NCI-H2107 treated with DMSO at 0.1 percent for 48 hours (cell line): ENCODE results near the gene GDA.

Experiments
- DNase-seq: peaks from one replicate; lab custom pipeline; 2025; ENCODE audit not compliant: unreplicated experiment; lab: John Stamatoyannopoulos, UW

GDA gene

DNA sequence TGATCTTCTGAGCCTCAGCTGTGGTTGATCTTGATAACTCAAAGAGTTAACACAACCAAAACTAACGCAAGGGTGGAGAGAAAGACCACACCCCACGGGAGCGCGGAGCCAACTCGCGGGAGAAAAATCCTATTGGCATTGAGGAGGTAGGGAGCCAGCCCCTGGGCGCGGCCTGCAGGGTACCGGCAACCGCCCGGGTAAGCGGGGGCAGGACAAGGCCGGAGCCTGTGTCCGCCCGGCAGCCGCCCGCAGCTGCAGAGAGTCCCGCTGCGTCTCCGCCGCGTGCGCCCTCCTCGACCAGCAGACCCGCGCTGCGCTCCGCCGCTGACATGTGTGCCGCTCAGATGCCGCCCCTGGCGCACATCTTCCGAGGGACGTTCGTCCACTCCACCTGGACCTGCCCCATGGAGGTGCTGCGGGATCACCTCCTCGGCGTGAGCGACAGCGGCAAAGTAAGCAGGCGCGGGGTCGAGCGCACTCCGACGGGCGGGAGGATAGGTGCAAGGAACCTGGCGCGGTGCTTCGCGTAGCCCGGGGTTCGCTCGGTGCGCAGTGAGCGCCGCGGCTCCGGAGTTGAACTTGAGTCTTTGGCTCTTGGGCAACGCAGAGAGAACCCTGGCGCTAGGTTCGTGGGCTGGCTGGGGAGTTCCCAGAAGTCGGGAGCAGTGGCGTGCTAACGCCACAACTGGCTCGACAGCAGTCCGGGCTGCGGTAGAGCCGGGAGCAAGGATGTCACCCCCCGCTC is at the start of gene GDA:
TSS of gene GDA (plus strand) at position 210 of the 745 bp plus-strand sequence. CDS start at position 330, 120 bp downstream.
- no peak for DNase-seq

DNA sequence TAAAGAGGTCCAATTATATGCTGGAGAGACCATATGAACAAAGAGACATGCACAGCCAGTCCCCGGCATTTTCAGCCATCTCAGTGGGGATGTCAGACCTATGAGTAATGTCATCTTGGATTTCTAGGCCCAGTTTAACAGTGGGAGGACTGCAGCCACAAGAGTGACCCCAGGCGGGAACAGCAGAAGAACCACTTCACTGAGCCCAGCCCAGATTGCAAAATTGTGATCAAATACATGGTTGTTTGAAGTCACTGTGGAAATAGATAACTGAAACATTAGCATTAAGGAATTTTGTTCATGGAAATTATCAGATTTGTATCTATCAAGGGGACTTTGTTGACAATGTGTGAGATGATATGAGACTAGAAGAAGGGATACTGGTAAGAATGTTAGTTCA is 46.7 kb upstream of the GDA start:
- no peak for DNase-seq

DNA sequence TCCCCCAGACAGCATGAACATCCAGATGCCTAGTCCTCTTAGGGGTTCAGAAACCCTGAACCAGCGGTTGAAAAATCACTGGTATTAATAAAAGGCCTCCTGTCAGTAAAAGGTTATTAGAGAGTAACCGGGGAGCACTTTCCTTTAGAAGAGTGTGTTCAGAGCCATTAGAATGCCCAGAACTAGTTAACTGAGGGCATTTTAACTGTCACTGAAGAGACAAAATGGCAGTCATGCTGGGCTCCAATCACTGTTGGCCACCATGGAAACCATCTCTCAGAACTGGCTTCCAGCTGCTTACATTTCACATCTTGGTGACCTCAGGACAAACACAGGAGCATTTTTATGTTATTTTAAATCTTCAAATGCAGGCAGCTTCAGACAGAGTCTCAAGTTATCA is 36.2 kb upstream of the GDA start:
- no peak for DNase-seq

DNA sequence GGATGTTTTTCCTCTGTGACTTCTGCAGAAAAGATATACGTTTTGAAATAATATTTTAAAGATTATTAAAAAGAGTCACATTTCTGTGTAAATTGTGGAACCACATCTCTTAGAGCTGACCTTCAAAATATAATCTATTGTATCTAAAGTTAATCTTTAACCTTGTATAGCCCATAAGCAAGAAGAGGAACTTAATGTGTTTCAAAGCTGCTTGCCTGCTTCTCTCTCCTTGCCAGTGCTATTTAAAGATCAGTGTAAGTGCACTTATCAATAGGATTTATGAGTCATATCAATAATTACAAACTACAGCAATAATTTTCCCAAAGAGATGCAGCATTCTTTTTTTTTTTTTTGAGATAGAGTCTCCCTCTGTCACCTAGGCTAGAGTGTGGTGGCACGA is 29.4 kb upstream of the GDA start:
- DNase-seq: no peak

DNA sequence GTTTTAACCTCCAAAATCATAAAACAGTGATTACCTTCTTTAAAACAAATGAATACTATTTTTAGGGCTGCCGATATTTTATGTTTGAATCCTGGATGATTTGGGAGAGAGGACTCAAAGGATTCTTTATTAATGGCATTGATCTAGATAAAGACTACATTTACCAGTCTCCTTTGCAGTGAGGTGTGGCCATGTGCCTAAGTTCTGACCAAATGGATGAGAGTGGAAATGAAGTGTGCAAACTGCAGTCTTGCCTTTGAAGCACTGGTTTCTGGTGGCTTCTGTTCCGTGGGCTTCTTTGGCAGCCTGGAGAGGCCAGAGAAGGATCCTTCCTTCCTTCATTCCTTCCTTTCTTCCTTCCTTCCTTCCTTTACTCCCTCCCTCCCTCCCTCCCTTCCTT is 24.3 kb upstream of the GDA start:
- DNase-seq: no peak

DNA sequence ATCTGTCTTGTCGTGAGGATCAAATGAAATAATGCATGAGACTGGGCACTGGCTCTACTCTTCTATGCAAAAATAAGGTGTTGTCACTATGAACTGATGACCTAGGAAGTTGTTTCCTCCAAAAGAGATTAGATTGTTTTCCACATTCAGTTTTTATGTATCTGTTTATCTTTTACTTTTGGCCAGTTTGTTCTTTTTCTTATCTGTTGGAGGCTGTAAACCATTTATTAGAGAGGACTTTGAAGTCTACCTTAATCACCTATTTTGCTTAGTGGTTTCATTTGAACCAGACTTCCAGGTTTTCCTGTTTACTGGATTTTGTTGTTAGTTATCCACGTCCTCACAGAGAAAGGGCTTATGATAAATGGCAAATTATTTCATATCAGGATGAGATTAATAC is 21.5 kb upstream of the GDA start:
- DNase-seq: no peak

DNA sequence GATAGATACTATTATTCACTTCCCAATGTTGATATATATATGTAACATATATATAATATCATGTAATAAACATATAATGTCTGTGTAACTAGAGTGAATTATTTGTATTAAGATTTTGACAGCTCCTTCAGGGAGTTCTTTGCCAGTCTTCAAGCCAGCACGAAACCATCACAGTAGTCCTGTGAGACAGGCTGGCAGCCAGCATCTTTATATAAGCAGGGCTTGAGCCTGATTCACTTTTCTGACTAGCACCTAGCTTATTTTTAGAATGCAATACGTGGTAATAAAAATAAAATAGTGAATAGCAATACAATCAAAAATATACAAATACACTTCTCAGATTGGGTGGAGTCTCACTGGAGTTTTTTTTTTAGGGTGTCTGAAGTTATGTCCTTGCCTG is 20.7 kb upstream of the GDA start:
- DNase-seq: no peak

DNA sequence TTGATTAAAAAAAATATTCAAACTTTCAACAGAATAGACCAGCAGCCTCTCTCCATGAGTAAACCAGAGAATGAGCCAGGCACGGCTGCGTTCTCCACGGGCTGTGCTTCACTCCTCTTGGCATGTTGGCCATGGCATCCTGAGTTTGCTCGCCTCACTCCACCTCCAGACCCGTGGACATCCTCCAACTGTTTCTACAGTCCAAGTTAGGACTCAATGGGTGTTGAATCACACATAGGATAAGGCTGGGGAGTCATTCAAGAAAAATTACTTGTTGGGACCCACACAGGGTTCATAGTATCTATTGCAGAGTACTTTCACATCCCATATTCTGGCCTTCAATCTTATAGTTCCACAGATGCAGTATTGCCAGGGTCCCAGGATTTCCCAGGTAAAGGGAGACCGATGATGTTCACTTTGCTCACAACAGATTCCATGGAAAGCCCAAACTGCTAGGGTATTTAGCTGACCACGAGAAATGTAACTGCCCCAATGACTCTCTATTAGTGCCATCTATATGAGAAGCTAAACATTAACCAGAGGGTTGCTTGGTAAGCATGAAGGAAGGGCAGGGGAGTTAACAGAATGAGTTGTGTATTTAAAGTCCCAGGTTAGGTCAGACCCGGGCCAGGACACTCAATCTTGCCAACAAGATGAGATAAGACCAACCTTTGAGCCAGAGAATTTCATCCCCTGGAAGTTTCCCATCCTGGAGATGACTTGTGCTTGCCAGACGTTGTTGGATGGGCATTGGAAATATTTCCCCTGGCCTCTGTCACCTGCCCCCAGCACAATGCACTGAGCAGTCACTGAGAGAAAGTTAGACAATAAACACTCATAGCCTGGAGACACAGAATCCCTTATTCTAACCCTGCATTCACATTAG is 19.7 kb upstream of the GDA start:
- DNase-seq: no peak

DNA sequence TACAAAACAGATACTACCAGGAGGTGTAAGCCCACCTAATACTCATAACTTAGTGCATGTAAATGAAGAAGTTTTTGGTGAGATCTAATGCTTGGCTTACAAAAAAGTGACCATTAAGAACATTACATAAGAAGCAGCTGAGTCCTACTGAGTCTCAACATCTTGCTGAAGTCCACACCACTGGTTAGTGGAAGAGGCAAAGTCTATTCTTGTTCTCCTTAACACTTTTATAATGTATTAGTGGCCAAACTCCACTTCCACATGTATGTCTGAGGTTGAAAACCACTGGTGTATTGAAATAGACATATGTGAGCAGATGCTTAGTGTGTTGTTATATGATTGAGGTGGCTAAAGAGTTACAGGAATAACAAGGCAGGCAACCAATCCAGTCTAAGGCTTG is 18.9 kb upstream of the GDA start:
- DNase-seq: no peak

DNA sequence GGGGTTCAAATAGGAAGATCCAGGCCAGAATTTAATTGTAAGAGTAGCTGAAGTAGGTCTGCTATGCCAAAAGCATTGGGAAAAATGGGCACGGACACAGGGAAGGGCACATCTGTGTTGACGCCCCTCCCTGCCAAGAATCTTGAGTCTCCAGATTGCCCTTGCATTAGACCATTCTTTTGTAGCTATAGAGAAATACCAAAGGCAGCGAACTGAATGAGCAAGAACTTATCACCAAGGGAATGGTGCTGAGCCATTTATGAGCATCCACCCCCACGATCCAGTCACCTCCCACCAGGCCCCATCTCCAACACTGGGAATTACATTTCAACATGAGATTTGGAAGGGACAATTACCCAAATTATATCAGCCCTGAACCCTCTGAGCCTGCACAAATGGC is 18.0 kb upstream of the GDA start:
- DNase-seq: no peak

DNA sequence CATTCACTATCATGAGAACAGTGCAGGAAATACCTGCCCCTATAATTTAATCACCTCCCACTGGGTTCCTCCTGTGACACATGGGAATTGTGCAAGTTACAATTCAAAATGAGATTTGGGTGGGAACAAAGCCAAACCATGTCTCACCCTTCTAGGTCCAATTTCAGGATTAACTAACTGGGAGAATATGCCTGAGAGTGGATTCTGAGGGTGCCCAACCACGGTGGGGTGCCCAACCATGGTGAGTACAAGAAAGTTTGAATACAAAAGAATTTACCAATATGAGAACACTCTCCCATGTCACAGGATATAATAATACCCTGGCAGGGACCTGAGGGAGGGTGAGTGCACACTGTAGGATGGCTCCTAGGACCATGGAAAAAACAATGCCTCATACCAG is 17.2 kb upstream of the GDA start:
- DNase-seq: no peak

DNA sequence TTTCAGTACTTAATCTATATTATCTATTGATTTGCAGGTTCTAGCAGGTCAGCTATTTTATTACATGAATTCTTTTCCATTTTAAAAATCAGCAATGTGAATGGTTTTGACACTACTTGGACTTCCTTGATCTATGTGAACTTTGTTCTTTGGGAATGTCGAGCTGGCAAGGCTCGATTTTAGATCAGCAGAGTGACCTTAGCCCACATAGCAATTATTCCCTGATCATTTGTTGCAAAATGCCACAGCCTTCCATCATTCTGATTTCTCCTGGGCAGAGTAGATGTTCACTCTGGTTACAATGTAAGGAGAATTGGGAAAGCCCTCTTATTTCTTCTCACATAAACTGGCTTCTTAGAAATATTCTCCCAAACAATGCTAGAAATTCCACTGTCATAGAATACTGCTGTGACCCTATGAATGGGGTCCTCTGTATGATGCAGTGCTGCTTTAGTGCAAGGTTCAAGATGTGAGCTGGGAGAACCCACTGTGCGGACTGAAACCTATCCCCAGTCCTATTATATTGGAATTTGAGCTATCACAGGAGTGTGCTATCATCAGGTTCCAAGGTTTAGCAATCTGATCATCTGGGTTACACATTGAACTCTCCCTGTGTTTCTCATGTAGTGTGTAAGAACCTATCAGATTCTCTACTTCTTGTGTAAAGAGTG is 15.7 kb upstream of the GDA start:
- no peak for DNase-seq

DNA sequence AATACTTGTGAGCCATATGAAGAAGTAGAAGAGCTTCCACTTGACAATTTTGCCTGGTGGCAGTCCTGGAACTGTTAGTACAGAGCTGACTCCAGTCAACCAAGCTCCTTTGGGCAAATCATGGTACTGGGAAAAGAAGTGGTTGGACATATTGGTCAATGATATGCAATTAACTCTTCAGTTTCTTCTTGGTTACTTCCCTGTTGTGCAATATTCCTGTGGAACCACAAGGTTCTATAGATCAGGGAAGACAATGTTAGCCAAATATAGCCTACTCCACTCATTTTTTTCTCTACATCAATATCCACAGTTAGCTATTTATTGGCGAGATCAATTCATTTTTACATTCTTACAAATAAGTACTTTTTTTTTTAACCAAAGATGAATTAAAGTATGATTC is 14.4 kb upstream of the GDA start:
- no peak for DNase-seq

DNA sequence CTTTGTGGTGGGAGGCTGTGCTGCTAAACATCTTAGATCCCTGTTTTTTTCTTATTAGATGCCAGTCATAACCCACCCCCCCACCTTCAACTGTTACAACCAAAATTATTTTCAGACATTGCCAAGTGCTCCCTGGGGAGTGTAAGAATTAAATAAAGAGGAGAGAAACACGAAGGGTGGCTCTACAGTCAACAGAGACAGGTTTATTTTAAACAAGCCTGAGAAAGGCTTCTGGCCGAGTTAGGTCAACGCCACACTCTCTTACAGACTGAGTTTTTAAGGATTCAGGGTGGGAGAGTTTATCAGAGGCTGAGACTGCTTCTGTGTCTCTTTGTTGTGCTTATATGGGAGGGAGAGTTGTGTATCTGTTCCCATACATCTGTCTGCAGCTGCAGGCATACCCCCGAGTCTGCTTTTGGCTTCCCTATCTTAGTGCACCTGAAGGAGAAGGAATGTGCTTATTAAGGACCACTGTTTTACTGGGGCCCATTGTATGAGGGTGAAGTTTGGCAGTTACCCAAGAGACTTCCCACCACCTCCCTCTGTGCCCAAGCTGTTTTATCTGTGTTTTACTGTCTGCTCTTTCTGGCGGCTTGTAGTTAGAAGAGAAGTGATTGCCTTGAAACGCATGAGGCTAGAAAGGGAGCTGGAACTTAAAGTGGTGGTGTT is 11.4 kb upstream of the GDA start:
- no peak for DNase-seq

DNA sequence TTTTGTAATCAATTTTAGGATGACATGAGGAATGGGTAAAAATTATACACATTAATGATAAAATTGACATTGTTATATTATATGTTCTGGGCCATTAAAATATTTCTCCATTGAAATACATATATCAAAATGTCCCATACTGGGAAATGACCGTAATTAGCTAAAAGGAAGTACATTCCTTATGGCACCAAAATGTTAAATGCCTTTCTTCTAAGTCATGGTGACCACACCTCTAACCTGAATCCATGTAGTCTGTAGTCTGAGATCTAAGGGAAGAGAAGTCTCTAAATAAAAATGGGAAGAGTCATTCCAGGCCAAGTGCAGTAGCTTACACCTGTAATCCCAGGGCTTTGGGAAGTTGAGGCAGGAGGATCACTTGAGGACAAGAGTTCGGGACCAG is 10.0 kb upstream of the GDA start:
- DNase-seq: no peak

DNA sequence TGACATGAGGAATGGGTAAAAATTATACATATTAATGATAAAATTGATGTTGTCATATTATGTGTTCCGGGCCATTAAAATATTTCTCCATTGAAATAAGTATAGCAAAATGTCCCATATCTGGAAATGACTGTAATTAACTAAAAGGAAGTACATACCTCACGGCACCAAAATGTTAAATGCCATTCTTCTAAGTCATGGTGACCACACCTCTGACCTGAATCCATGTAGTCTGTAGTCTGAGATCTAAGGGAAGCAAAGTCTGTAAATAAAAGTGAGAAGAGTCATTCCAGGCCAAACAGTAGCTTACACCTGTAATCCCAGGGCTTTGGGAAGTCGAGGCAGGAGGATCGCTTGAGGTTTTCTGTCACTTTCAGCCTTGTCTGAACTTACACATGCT is 8.7 kb upstream of the GDA start:
- DNase-seq: no peak

DNA sequence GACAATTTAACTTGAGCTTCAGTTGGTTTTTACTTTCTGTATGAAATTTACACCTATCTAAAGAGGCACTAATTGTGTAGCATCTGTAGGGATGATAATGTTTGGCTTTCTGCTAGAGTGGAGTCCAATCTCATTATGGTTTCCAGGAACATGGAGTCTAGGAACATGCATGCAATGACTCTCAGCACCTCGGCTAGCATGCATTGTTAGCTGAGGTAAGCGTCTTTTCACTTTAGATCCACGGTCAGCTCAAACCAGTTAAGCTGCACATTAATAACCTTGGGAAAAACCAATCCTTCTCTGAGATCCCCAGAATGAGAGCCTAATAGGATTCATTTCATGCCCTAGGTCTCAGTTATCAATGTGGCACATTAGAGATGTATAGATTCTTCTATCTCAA is 7.8 kb upstream of the GDA start:
- DNase-seq: no peak

DNA sequence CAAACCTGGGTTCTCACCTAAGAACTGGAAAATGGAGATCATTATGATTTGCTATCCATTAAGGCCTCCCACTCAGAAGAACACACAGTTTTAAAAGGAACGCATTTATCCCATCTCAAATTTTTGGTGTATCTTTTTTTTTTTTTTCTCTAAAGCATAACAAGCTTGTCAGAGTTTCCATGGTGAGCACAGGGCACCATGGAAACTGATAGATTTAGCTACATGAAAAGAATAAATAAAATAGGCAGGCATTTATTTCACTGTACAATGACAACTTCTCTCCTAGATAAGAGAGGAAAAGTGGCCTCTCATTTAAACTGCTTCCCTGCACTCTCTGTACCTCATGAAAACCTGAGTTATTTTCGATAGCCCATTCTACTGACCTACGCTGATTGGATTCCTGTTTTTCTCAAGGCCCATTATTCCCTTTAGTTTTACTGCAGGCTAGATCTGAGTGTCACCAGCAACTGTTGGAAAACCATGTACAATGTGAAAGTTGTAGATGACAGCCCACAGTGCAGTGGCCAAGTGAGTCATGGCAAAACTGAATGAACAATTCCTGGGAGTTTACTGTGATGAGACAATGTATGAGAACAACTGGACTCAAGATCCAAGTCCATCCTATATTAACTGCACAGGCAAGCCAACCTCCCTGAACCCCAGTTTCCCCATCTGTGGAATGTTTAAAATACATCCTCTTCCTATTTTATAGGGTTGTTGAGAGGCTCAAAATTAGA is 4.3 kb upstream of the GDA start:
- DNase-seq: no peak

DNA sequence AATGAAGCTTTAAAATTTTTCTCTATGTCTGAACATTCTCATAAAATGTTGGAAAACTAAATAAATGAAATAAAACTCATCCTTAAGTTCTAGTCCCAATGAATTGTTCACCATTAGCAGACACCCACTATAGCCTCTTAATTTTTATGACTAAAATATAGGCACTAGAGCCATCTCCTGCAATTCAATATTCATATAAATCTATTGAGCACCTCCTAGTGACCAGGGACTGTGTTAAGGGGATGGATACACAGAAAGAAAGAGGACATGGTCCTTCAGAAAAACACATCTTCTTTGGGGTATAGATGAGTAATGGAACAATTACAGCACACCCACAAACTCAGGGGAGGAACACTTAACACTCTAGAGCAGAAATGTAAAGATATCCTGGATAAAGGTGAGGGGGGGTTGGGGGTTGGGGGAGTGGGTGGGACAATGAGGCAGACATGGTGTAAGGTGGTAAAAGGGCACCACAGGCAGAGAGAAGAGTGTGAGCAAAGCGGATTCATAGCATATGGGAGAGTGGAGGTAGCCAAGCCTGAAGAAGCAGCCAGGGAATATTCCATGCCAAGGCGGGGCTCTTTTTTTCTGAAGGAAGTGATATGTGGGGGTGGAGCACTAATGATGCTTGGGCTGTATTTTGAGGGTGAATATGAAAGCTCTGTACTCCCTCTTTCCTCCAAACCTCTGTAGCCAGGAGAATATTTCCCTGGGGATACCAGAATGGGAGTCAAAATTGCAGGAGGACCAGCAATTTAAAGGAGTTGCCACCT is 3.3 kb upstream of the GDA start:
- no peak for DNase-seq

DNA sequence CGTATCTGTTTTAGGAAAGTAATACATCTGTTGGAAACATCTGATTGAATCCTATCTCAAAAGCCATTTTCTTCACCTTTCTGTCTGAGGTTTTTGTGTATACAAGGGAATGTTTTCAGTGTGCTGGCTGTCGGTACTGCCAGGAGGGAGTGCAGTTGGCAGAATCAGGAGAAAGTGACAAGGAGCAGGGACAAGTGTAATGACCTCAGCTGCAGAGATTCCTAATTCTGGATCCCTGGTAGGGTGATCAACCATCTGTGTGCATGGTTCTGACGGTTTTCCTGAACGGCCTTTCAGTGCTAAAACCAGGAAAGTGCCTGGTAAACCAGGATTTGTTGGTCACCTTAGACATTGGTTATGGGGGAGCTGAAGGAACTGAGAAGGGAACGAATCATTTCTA is 1.6 kb upstream of the GDA start:
- no peak for DNase-seq
